ENCODE results near the gene PGRMC1.
"Not testable (repeated sequence)": the region's sequence is repeated elsewhere in the genome, so short reads cannot be mapped to it uniquely, and the experiment has no call there.

The PGRMC1 gene

GRCh38 chrX:119235872-119236622 is at the start of gene PGRMC1:
PGRMC1 (plus strand) TSS chrX:119236285; CDS start chrX:119236364, 79 bp downstream.
- DNase-seq (ENCODE audit: low spot score), result peak; percentile 92

DNA sequence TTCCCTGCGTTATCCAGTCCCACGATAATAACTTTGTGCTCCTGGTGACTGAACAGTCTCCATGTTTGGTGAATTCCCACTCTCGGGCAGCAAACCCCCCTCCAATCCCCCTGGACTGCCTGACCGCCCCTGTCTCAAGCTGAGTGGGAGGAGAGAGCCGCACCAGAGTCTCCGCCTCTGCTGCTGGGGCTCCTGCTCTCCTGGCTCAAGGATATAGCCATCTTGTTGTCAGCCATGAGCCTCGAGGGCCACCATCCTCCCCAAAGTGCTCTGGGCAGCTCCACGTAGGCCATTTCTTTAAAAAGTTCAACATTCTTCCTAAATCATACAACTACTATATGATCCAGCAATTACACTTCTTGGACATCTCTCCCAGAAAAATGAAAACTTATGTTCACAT is 49.3 kb upstream of the PGRMC1 start:
- no peak for DNase-seq (ENCODE audit: low spot score)

DNA sequence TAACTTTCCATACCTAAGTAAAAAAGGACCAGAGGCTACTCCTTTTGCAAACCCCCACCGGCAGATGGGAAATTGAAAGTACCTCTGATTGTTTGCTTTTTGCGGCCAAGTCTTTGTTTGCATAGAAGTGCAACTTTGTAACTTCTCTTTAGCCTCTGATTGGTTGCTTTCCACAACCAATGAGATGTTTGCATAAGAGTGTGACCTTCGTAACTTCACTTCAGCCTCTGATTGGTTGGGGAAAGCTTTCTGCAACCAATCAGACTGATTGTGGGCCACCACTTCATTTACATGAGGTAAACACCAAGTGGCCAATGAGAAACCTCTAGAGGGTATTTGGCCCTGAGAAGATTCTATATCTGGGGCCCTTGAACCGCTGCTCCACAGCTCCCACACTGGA is 48.8 kb upstream of the PGRMC1 start:
- DNase-seq (ENCODE audit: low spot score), result no peak

DNA sequence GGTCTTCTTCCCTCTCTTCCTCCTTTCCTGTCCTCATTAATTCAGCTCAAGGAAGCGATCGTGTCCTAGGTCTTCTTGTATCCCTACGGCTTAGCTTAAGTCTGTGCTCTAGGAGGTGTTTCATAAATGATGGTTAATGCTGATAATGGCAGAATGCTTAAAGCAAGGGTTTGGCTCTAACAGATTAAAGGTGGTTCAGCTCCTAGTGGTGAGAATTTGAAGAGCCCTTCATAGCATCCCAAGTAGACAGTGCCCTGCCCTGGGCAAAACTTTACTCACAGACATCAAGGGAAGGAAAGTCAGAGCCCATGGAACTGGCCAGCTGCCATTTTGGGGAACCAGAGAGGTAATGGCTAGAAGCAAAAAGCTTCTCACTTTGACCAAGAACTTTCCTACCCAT is 47.0 kb upstream of the PGRMC1 start:
- no peak for DNase-seq (ENCODE audit: low spot score)

DNA sequence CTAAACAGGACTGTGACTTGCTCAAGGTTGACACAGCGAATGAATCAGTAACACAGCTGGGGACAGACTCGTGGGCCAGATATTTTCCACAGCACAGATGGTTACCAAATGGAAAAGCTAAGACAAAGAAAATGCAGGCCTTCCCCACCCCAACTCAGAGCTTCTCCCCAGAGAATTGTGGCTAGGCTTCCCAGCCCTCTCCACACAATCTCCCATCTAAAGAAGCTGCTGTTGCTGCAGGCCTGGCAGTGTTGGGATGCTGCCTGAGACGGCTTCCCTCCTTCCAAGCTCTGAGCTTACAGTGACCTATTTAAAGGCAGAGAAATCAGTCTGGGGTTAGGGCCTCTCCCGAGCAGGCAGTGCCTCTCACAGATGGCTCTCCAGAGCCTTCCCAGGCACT is 46.5 kb upstream of the PGRMC1 start:
- peak; percentile 74 for DNase-seq (ENCODE audit: low spot score)

DNA sequence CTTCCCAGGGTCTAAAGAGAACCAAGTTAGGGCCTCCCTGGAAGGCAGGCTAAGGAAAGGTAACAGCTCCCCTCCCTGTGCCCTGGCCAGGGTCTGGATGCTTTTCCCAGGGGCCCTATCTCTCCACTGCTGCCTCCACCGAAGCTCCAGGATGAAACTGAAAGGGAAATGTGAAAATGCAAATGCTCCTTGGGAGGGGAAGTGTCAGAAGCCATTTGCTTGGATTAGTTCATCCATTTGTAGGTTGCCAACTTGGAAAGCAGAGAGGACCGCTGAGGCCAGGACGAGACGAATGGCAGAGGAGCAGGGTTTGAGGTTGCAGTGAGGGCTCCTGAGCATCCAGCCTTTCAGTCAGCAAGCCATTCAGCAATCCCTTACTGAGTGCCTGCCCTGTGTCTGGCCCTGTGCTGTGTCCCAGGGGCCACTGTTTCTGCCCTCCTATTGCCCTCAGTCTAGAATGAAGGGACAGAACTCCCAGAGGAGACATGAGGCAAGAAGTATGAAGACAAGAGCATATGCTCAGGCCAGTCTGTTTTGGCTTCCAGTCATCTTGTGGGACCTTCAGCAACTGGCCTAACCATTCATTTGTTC is 45.9 kb upstream of the PGRMC1 start:
- DNase-seq (ENCODE audit: low spot score), result peak; percentile 9

DNA sequence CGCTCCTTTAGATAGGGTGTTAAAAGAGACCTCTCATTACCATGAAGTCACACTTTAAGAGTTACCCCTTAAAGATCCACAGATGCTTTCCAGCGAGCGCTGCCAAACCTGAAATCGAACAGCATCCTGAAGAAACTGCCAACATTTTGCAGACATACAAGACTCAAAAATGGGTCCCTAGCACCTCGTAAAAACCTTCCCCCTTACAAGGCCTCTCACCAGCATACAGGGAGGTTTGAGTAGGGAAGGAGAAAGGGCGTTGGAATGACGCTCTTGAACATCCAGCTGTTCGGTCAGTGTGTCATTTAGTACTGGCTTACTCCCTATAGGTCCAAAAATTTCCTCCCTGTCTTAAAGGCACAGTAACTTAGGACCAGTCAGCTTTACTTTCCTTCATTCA is 45.3 kb upstream of the PGRMC1 start:
- DNase-seq (ENCODE audit: low spot score), result peak; percentile 33

GRCh38 chrX:119194621-119195020 is 41.5 kb upstream of the PGRMC1 start:
- DNase-seq (ENCODE audit: low spot score), result peak; percentile 26

GRCh38 chrX:119201570-119201969 is 34.5 kb upstream of the PGRMC1 start:
- no peak for DNase-seq (ENCODE audit: low spot score)

DNA sequence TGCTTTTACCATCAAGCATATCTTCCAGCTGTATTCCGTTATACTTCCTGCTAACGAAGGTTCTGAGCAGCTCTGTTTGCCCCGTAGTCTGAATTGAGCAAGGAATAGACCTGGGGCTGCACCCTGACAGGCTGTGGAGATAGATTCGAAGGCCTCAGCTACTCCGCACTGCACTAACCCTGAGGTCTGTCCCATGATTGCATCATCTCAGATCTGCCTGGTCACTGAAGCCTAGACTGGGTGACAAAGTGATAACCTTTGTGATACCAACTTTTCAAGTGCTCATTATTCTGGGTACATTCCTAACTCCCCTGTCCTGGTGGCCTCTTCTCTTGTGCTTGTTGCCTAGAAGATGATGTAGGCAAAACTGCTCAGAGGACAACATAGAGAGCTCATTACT is 29.9 kb upstream of the PGRMC1 start:
- no peak for DNase-seq (ENCODE audit: low spot score)

DNA sequence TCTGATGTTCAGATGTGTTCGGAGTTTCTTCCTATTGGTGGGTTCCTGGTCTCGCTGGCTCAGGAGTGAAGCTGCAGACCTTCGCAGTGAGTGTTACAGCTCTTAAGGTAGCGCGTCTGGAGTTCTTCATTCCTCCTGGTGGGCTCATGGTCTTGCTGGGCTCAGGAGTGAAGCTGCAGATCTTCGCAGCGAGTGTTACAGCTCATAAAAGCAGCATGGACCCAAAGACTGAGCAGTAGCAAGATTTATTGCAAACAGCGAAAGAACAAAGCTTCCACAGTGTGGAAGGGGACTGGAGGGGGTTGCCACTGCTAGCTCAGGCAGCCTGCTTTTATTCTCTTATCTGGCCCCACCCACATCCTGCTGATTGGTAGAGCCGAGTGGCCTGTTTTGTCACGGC is 28.6 kb upstream of the PGRMC1 start:
- DNase-seq (ENCODE audit: low spot score), result not testable (repeated sequence)

DNA sequence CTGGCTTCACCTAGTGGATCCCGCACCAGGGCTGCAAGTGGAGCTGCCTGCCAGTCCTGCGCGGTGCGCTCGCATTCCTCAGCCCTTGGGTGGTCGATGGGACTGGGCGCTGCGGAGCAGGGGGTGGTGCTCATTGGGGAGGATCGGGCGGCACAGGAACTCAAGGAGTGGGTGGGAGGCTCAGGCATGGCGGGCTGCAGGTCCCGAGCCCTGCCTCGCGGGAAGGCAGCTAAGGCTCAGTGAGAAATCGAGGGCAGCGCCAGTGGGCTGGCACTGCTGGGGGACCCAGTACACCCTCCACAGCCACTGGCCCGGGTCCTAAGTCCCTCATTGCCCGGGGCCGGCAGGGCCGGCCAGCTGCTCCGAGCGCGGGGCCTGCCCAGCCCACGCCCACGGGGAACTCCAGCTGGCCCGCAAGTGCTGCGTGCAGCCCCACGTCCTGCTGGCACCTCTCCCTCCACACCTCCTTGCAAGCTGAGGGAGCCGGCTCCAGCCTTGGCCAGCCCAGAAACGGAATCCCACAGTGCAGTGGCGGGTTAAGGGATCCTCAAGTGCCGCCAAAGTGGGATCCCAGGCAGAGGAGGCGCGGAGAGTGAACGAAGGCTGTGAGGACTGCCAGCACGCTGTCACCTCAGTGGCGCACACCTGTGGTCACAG is 27.6 kb upstream of the PGRMC1 start:
- DNase-seq (ENCODE audit: low spot score), result no peak

DNA sequence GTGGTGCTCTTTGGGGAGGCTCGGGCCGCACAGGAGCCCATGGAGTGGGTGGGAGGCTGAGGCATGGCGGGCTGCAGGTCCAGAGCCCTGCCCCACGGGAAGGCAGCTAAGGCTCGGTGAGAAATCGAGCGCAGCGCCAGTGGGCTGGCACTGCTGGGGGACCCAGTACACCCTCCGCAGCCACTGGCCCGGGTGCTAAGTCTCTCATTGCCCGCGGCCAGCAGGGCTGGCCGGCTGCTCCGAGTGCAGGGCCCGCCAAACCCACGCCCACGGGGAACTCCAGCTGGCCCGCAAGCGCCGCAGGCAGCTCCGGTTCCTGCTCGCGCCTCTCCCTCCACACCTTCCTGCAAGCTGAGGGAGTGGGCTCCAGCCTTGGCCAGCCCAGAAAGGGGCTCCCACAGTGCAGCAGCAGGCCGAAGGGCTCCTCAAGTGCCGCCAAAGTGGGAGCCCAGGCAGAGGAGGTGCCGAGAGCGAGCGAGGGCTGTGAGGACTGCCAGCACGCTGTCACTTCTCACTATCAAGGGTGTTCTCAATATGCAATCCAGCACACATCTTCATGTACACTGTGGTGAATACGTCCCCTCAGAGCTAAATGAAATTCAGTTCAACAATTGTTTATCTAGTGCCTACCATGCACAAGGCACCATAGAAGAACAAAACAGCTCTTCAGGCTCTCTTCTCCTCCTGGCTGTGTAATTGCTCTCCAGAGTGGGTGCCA is 25.0 kb upstream of the PGRMC1 start:
- not testable (repeated sequence) for DNase-seq (ENCODE audit: low spot score)

DNA sequence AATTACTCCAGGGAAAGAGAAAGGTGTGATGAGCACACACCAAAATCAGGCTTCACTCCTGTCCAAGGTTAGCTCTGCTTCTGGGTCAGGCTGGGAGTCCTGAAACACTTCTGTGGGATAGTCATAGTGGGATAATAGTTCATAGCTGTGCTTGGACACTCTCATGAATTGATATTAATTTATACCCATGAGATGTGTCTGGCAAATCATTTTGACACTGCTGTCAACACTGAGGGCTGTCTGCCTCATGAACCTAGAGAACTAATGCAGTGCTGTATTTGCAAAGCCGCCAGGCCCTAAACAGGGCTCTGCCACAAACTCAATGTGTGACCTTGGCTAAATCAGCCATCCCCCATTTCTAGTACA is 24.5 kb upstream of the PGRMC1 start:
- no peak for DNase-seq (ENCODE audit: low spot score)

GRCh38 chrX:119218198-119218597 is 17.9 kb upstream of the PGRMC1 start:
- peak; percentile 40 for DNase-seq (ENCODE audit: low spot score)

DNA sequence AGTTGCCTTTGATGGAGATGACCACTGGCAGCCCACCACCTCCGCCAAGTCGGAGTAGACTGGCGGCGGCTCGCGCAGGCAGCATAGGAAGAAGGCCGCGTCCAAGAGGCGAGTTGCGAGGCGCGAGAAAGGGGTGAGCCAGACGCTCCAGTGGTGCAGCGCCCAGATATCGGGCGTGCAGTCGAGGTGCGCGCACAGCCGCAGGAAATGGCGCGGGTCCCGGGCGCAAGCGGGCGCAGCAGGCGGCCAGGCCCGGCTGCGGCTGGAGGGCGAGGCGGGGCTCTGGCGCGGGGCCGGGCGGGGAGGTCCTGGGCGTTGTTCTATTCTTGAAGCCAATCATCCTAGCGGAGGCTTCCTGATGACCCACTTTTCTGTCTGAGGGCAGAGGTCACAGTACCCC is 13.2 kb upstream of the PGRMC1 start:
- no peak for DNase-seq (ENCODE audit: low spot score)

DNA sequence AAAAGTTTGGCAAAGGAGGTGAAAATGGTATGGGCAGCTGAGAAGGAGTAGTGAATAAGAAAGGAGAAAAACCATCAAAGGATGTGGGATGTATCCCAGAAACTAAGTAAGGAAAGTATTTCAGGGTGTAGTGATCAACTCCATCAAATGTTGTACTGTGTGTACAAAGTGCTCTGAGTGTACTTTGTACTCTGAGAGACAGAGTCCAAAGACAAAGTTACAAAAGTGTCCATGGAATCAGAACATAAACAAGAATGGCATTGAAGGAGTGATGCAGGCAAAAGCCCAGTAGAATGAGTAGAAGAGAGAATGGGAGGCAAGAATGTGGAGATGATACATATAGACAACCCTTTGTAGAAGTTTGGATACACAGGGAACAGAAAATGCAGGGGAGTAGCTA is 12.3 kb upstream of the PGRMC1 start:
- DNase-seq (ENCODE audit: low spot score), result no peak

DNA sequence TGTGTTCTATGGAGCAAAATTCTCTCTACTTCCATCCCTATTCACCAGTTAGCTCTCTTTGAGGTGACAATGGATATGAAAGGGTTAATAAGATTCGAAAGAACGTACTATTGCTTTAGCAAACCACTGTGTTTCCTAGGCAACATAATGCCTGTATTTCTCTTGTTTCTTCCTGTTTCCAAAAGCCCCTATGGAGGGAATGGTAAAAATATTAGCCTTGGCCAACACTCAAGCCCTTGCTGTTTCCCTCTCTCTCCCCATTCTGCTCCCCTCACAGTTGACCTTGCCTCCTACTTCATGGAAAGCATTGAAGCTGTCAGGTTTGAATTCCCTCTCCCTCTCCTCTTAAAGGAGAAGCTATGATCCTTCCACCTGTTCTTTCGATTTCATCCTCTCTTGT is 9.6 kb upstream of the PGRMC1 start:
- DNase-seq (ENCODE audit: low spot score), result no peak

GRCh38 chrX:119228512-119229252 is 7.4 kb upstream of the PGRMC1 start:
- peak; percentile 41 for DNase-seq (ENCODE audit: low spot score)

DNA sequence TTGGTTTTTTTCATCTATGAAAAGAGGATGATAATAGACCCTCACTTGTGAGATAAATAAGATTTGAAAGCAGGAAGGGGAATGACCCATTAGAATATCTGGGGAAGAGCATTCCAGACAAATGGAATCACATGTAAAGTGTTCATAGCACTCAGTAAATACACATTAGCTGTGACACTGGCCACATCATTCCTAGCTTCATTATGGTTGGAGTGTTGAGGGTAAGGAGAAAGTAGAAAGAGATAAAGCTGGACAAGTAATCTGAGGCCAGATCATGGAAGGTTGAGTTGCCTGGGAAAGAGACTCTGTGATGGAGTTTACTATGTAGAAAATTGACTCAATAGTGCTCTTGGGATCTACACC is 6.9 kb upstream of the PGRMC1 start:
- DNase-seq (ENCODE audit: low spot score), result no peak

- DNase-seq (ENCODE audit: low spot score), result no peak
These were observed 5.2 kb upstream of the PGRMC1 start for GRCh38 chrX:119230850-119231249.

DNA sequence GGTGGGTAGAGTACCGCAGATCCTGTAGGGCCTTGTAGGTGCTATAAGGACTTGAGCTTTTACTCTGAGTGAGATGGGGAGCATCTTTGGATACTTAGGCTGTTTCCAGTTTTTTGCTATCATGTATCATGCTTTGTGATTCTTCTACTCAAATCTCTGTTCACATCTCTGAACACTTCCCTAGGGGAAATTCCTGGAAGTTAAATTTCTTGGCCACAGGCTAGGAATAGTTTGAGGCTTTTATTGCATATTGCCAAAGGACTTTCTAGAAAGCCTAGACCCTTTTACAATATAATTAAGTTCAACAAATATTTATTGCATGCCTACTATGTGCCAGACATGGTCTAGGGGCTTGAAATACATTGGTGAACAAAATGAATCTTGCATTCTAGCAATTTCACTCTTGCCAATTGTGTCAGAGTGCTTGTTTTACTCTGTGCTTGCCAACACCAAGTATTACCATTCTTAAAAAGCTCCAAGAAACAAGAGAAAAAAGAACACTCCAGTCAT is 4.1 kb upstream of the PGRMC1 start:
- DNase-seq (ENCODE audit: low spot score), result no peak

Measured in GM03348 (cell line).